HFFc6 (cell line): ENCODE results near the gene WAS. TPM values are rescaled to one million over a fixed set of nuclear protein-coding genes. Genes with fewer than 3 reads are reported as not detected.

Source experiments
- DNase-seq: peaks from one replicate; pipeline ENCODE4 v3.0.0-alpha.2; 2018
- H3K27ac Mint-ChIP-seq: 2 replicates; pipeline ENCODE4 v1.8.0; 2020; ENCODE audit warnings: mild to moderate bottlenecking, mixed read lengths
- H3K27me3 Mint-ChIP-seq: 2 replicates; pipeline ENCODE4 v1.8.0; 2021; ENCODE audit warnings: mild to moderate bottlenecking, moderate library complexity, mixed read lengths; ENCODE audit not compliant: insufficient read depth
- H3K36me3 Mint-ChIP-seq: 2 replicates; pipeline ENCODE4 v1.8.0; 2021; ENCODE audit warnings: low read depth, mixed read lengths
- H3K4me1 Mint-ChIP-seq: 2 replicates; pipeline ENCODE4 v1.8.0; 2020; ENCODE audit warnings: low read depth, mixed read lengths
- H3K4me3 Mint-ChIP-seq: 2 replicates; pipeline ENCODE4 v1.8.0; 2020; ENCODE audit warnings: mild to moderate bottlenecking, moderate library complexity, mixed read lengths
- H3K9me3 Mint-ChIP-seq: 2 replicates; pipeline ENCODE4 v1.8.0; 2020; ENCODE audit warnings: mild to moderate bottlenecking, mixed read lengths
- CTCF ChIP-seq: fragments of 200-600 bp; sonication (generic); IDR thresholded peaks from 2 replicates; pipeline ENCODE4 v1.5.0; 2021; ENCODE audit warnings: antibody characterized with exemption, mild to moderate bottlenecking
- total RNA-seq, 6 experiments: library from RNA; stranded (reverse); fragmentation: NEBNext Ultra II Directional; extraction: Animal tissue kit (Norgen Biotek cat#: 25700); gene quantifications; 2 replicates in 1 of 6; 3 replicates in 5 of 6; pipeline ENCODE4 v1.2.3, GENCODE V29; 2021

Gene WAS
- total RNA-seq, 6 experiments from 2014 or later: 0.69 TPM; not detected in 5

GRCh38 chrX:48711929-48712505 lies 28.4 kb downstream of the WAS start:
- Mint-ChIP-seq H3K27ac (no peak overlapping the region), H3K9me3 (no peaks in the 10 kb centered on the region), H3K4me3 (no peak overlapping the region), H3K36me3 (no peaks in the 10 kb centered on the region), H3K4me1 (peaks cover 22% of the 10 kb centered on the region), H3K27me3 (peaks cover 6% of the 10 kb centered on the region)
- DNase-seq: no peak
- TF ChIP-seq CTCF: no peak

GRCh38 chrX:48713847-48714246 lies 30.2 kb downstream of the WAS start:
- no peak for DNase-seq
- Mint-ChIP-seq H3K9me3 (no peaks in the 10 kb centered on the region), H3K4me3 (no peak overlapping the region), H3K27me3 (peaks cover 11% of the 10 kb centered on the region), H3K4me1 (peaks cover 22% of the 10 kb centered on the region), H3K27ac (no peak overlapping the region), H3K36me3 (no peaks in the 10 kb centered on the region)
- no peak for TF ChIP-seq CTCF

- Mint-ChIP-seq H3K9me3 (no peaks in the 10 kb centered on the region), H3K4me1 (peaks cover 22% of the 10 kb centered on the region), H3K27me3 (peaks cover 11% of the 10 kb centered on the region), H3K4me3 (no peak overlapping the region), H3K27ac (no peak overlapping the region; the same call in 1 of the 2 replicates), H3K36me3 (no peaks in the 10 kb centered on the region)
- no peak for DNase-seq
- no peak for TF ChIP-seq CTCF
These were observed 31.0 kb downstream of the WAS start for GRCh38 chrX:48714573-48714972.

GRCh38 chrX:48715072-48715471 lies 31.5 kb downstream of the WAS start:
- Mint-ChIP-seq H3K9me3 (no peaks in the 10 kb centered on the region), H3K36me3 (no peaks in the 10 kb centered on the region), H3K27ac (no peak overlapping the region), H3K27me3 (peaks cover 11% of the 10 kb centered on the region), H3K4me3 (no peak overlapping the region), H3K4me1 (peaks cover 22% of the 10 kb centered on the region)
- no peak for DNase-seq
- TF ChIP-seq CTCF: no peak

- peaks cover 22% of the 10 kb centered on the region for H3K4me1 Mint-ChIP-seq
- DNase-seq: no peak
- no peak overlapping the region for H3K27ac Mint-ChIP-seq
- no peak for TF ChIP-seq CTCF
- H3K27me3 Mint-ChIP-seq: peaks cover 9% of the 10 kb centered on the region
- H3K36me3 Mint-ChIP-seq: no peaks in the 10 kb centered on the region
- H3K4me3 Mint-ChIP-seq: no peak overlapping the region
- H3K9me3 Mint-ChIP-seq: no peaks in the 10 kb centered on the region
These were observed 32.4 kb downstream of the WAS start for GRCh38 chrX:48715876-48716502.
